ENCODE results near the gene EFEMP2.

Gene EFEMP2

DNA sequence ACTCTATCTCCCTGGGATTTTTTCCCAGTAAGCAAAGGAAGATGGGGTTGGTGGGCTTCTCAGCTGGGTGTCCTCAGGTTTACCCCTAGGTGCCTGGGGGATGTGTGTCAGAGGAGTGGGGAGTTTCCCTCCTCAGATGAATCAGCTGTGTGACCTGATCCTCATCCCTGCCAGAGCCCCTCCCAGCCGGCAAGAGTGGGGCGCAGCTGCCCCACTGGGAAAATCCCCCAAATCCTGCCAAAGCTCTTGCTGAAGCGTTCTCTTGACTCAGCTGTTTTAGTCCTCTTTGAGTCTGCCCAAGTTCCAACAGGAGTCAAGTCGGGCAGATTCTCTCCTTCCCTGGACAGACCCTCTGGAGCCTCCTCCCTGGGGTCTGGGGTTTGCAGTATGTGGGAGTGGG, 40.2 kb upstream of the EFEMP2 start:
- H3K27ac ChIP-seq = no peak overlapping the region
- TF ChIP-seq, protein P1, sequence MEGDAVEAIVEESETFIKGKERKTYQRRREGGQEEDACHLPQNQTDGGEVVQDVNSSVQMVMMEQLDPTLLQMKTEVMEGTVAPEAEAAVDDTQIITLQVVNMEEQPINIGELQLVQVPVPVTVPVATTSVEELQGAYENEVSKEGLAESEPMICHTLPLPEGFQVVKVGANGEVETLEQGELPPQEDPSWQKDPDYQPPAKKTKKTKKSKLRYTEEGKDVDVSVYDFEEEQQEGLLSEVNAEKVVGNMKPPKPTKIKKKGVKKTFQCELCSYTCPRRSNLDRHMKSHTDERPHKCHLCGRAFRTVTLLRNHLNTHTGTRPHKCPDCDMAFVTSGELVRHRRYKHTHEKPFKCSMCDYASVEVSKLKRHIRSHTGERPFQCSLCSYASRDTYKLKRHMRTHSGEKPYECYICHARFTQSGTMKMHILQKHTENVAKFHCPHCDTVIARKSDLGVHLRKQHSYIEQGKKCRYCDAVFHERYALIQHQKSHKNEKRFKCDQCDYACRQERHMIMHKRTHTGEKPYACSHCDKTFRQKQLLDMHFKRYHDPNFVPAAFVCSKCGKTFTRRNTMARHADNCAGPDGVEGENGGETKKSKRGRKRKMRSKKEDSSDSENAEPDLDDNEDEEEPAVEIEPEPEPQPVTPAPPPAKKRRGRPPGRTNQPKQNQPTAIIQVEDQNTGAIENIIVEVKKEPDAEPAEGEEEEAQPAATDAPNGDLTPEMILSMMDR (IDR thresholded peaks at IDR 0.05) = no peak
- no peak for TF ChIP-seq ZFX (IDR thresholded peaks at IDR 0.05; ENCODE audit: borderline replicate concordance)

DNA sequence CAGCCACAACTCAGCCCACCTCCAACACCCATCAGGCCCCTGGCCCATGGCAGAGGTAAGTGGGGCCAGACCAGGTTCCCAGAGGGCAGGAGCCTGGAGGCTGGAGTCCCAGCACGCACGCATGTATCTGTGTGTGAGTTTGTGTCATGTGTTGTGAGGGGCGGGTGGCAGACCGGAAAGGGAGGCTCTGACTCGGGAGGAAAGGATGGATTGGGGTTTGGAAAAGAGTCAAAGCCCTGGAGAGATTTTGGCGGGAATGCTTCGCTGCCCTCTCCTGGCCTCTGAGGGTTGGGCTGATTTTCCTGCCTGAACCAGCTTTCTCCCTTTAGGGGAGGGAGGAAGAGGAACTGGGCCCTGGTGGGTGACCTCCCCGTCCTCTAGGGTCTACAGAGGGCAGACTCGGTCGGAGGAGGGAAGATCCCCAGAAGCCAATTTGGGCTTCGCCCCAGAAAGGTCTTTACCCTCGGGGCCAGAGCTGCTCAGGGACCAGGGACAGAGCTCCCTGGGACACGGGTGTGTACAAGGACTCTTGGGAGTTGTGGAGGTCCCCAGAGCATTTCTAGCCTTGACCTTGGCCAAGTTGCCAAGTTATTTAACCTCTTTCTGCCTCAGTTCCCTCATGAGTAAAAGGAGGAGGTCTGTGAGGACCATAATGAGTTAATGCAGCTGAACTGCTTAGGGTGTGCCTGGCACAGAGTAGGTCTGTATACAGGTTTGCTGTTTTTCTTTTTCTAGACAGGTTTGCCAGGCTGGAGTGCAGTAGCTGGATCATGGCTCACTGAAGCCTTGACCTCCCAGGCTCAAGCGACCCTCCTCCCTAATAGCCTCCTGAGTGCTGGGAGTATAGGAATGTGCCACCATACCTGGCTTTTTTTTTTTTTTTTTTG, 39.3 kb upstream of the EFEMP2 start:
- H3K27ac ChIP-seq = peak overlapping the region; percentile 48
- TF ChIP-seq, protein P1 (IDR thresholded peaks at IDR 0.05) = peak; percentile 64
- TF ChIP-seq ZFX (IDR thresholded peaks at IDR 0.05; ENCODE audit: borderline replicate concordance) = no peak

DNA sequence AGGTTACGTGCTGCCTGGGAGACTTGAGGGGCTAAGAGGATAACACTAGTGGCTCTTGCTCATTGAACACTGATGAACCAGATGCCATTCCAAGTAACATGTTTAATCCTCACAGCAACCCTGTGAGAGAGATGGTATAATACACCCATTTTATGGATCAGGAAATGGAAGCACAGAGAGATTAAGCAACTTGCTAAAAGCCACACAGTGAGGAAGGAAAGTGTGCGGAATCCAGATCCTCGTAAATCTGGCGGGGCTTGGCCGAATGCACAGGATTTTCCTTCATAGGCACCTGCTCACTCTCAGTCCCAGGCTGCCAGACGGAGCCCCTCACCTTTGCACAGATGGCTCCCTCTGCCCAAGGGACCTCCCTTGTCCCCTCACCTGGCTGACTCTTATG, 35.3 kb upstream of the EFEMP2 start:
- TF ChIP-seq ZFX (IDR thresholded peaks at IDR 0.05; ENCODE audit: borderline replicate concordance) = no peak
- TF ChIP-seq, protein P1 (IDR thresholded peaks at IDR 0.05) = no peak
- H3K27ac ChIP-seq = no peak overlapping the region

DNA sequence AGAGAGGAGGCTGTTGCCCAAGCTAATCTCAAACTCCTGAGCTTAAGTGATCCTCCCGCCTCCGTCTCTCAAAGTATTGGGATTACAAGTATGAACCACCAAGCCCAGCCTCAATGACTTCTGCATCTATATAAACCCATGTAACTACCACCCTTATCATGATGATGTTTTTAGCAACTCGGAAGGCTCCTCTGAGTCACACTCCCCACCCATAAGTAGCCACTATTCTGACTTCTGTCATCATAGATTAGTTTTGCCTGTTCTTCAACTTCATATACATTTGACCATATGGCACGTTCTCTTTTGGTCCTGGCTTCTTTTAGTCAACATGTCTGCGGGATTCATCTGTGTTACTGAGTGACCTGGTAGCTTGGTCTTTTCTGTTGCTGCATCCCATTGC, 34.0 kb upstream of the EFEMP2 start:
- H3K27ac ChIP-seq = no peak overlapping the region
- no peak for TF ChIP-seq ZFX (IDR thresholded peaks at IDR 0.05; ENCODE audit: borderline replicate concordance)
- TF ChIP-seq, protein P1 (IDR thresholded peaks at IDR 0.05) = no peak

DNA sequence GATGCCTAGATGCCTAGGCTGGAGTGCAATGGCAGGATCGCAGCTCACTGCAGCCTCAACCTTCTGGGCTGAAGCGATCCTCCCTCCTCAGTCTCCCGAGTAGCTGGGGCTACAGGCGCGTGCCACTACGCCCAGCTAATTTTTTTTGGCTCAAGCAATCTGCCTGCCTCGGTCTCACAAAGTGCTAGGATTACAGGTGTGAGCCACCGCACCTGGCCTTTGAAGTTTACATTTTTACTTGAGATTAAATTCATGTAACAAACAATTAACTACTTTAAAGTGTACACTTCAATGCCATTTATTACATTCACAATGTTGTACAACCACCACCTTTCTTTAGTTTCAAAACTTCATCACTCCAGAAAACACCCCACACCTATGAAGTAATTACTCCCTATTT, 31.1 kb upstream of the EFEMP2 start:
- H3K27ac ChIP-seq = no peak overlapping the region
- TF ChIP-seq ZFX (IDR thresholded peaks at IDR 0.05; ENCODE audit: borderline replicate concordance) = no peak
- TF ChIP-seq, protein P1 (IDR thresholded peaks at IDR 0.05) = no peak

DNA sequence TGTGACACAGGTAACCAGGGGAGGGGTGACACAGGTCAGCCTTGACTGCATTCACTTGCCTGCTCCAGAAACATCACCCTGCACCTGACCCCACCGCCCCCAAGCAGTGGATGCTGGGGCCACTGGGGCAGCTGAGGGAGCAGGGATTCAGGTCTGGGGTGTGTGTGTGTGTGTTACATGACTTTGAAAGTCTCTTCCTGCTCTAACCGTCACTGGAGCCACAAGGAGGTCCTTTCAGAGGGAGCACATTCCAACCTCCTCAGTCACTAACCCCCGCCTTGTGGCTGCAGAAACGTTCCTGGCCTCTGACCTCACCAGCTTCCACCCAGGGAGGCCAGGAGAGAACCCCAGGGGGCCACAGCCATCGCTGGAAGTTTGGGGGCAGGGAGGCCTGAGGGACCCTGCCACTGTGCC, 30.5 kb upstream of the EFEMP2 start:
- TF ChIP-seq ZFX (IDR thresholded peaks at IDR 0.05; ENCODE audit: borderline replicate concordance) = no peak
- TF ChIP-seq, protein P1 (IDR thresholded peaks at IDR 0.05) = no peak
- no peak overlapping the region for H3K27ac ChIP-seq

DNA sequence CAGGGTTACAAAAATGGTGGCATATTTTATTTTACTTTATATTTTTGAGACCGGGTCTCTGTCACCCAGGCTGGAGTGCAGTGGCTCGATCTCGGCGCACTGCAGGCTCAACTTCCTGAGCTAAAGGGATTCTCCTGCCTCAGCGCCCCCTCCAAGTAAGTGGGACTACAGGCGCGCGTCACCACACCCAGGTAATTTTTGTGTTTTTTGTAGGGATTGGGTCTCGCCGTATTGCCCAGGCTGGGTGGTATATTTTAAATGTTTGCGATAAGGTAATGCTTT, 28.2 kb upstream of the EFEMP2 start:
- TF ChIP-seq, protein P1 (IDR thresholded peaks at IDR 0.05) = no peak
- TF ChIP-seq ZFX (IDR thresholded peaks at IDR 0.05; ENCODE audit: borderline replicate concordance) = no peak
- H3K27ac ChIP-seq = no peak overlapping the region

All from 22Rv1 (cell line).